Uterus (tissue), 2 donors: ENCODE results near the gene SIX2.

ENCODE experiments used
- CTCF ChIP-seq, 4 experiments: fragments of 200-600 bp in 2 of 4; fragments of 450-650 bp in 2 of 4; sonication (generic) in 2 of 4; IDR thresholded peaks; one replicate each; pipeline ENCODE4 v1.5.1; 2016 to 2019; ENCODE audit warnings: antibody characterized with exemption in 4 of 4, mild to moderate bottlenecking in 2 of 4, moderate library complexity in 1 of 4
- POLR2A ChIP-seq, 2 donors: fragments of 450-650 bp; IDR thresholded peaks; one replicate each; pipeline ENCODE4 v1.6.1; 2016; ENCODE audit warnings: antibody characterized with exemption in 2 of 2, mild to moderate bottlenecking in 1 of 2, moderate library complexity in 1 of 2

GRCh38 chr2:45004562-45005191 is 4.6 kb downstream of the SIX2 start:
- no peak for TF ChIP-seq CTCF (IDR thresholded peaks at IDR 0.05)
- TF ChIP-seq POLR2A (IDR thresholded peaks at IDR 0.05), result no peak
